GM12891 (cell line): ENCODE data around the gene F11R.

Source experiments
- POLR2A ChIP-seq: IDR thresholded peaks from 2 replicates; pipeline ENCODE4 v1.6.1; 2011; ENCODE audit warnings: low read depth, low read length, control low read depth
- POLR2AphosphoS5 ChIP-seq: IDR thresholded peaks from 2 replicates; pipeline ENCODE4 v1.6.1; 2011; ENCODE audit warnings: low read depth, low read length, control low read depth
- POU2F2 ChIP-seq: IDR thresholded peaks from 2 replicates; pipeline ENCODE4 v1.6.1; 2011; ENCODE audit warnings: low read depth, mild to moderate bottlenecking, control low read depth, low read length, moderate library complexity
- SPI1 ChIP-seq: IDR thresholded peaks from 2 replicates; pipeline ENCODE4 v1.6.1; 2011; ENCODE audit warnings: low read depth, low read length, control low read depth
- TAF1 ChIP-seq: IDR thresholded peaks from 2 replicates; pipeline ENCODE4 v1.6.1; 2011; ENCODE audit warnings: low read depth, low read length, control low read depth

GRCh38 chr1:160981584-160982411 lies 39.2 kb downstream of the F11R start:
- TF ChIP-seq POLR2A (no peak), POLR2AphosphoS5 (no peak), TAF1 (no peak), SPI1 (no peak), POU2F2 (no peak)
